ENCODE results near the gene SNTG2.

- TF ChIP-seq CTCF (IDR thresholded peaks at IDR 0.05) (no peak), ZFX (IDR thresholded peaks at IDR 0.05; ENCODE audit: borderline replicate concordance) (no peak)
Measured at GRCh38 chr2:1170711-1171110, 220.1 kb downstream of the SNTG2 start.

Data from 22Rv1 (cell line).